Measurements from ENCODE around the gene PFKL. TPM values are rescaled to one million over a fixed set of nuclear protein-coding genes. Genes with fewer than 3 reads are reported as not detected.

Gene PFKL
- total RNA-seq = 128 and 129 TPM in 2 replicates

GRCh38 chr21:44299458-44300261 is at the start of gene PFKL:
PFKL (plus strand) TSS chr21:44300053; CDS start chr21:44300106, 53 bp downstream.

GRCh38 chr21:44261675-44262295 is 38.1 kb upstream of the PFKL start, which contains the start of gene DNMT3L:
DNMT3L (minus strand) TSS chr21:44261897; CDS start chr21:44261259, 638 bp downstream.

GRCh38 chr21:44285138-44285992 is 14.5 kb upstream of the PFKL start, which contains the start of gene AIRE:
AIRE (plus strand) TSS chr21:44285876; CDS start chr21:44286007, 131 bp downstream.

GRCh38 chr21:44338971-44339910 is 39.4 kb downstream of the PFKL start, which contains the start of gene CFAP410:
CFAP410 (minus strand) TSS chr21:44339390; CDS start chr21:44339194, 196 bp downstream.

GRCh38 chr21:44353191-44353970 is 53.5 kb downstream of the PFKL start, which contains the start of gene TRPM2:
TRPM2 (plus strand) TSS chr21:44353621; CDS start chr21:44353701, 80 bp downstream.

Other genes starting within 250 kb of the PFKL start
- 7.3 and 12.8 TPM in 2 replicates for gene PWP2, start 192.7 kb upstream of the PFKL start, total RNA-seq
- 6.7 and 7.1 TPM in 2 replicates for gene GATD3, start 166.4 kb upstream of the PFKL start, total RNA-seq
- gene ICOSLG, start 59.1 kb upstream of the PFKL start, total RNA-seq = 0.98 and 1.3 TPM in 2 replicates
- not detected in 2 replicates for gene DNMT3L, start 38.2 kb upstream of the PFKL start, total RNA-seq
- gene AIRE, start 14.2 kb upstream of the PFKL start, total RNA-seq = not detected in 2 replicates
- 8.0 and 12.0 TPM in 2 replicates for gene CFAP410, start 39.3 kb downstream of the PFKL start, total RNA-seq
- gene TRPM2, start 53.6 kb downstream of the PFKL start, total RNA-seq = not detected in 2 replicates
- gene LRRC3, start 155.5 kb downstream of the PFKL start, total RNA-seq = 0.60 and 1.1 TPM in 2 replicates
- not detected in 2 replicates for gene KRTAP10-1, start 240.1 kb downstream of the PFKL start, total RNA-seq